ENCODE results near the gene BCL2L2. TPM values are rescaled to one million over a fixed set of nuclear protein-coding genes. Genes with fewer than 3 reads are reported as not detected.

BCL2L2 gene
- total and polyA plus RNA-seq, 2 of the 8 experiments (the other 6 are each of a cell fraction or from before 2014, with no cell fraction given): 9.3 to 13.8 TPM

DNA sequence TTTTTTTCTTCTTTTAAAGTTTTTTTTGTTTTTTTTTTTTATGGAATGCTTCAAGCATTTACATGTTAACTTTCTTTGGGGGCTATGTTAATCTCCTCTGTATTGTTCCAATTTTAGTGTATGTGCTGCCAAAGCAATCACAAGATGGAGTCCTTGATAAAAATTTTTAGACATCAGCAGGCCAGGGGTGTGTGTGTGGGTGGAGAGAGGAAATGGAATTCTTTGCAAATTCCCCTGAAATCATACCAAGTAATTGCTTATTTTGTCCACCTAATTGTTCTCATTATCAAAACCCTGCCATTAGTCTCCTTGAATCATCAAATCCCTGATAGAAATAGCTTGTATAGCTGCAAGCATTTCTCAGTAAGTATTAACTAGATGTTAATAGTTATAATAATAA, 47.2 kb upstream of the BCL2L2 start:
- Histone ChIP-seq H4K8ac (ENCODE audit: extremely low read depth, insufficient read depth, low read length) (no peak overlapping the region), H2BK15ac (ENCODE audit: low read length) (no peak overlapping the region), H3K27ac (ENCODE audit: low read depth, low read length) (no peak overlapping the region), H2AFZ (ENCODE audit: low read length) (no peak overlapping the region), H3K4me2 (ENCODE audit: insufficient read depth in 1 of 2, low read depth in 2 of 2, low read length in 2 of 2) (no peak overlapping the region), H2AK5ac (ENCODE audit: low read depth, low read length) (no peak overlapping the region), H2BK12ac (ENCODE audit: low read depth, low read length) (no peak overlapping the region), H3K27me3 (replicated peaks in 1 of 4; ENCODE audit: control insufficient read depth in 3 of 4, extremely low read depth in 1 of 4, insufficient read depth in 3 of 4, low read length in 3 of 4) (no peaks in the 10 kb centered on the region), H4K91ac (replicated peaks; ENCODE audit: insufficient read length, low read length) (no peak overlapping the region), H3K14ac (ENCODE audit: insufficient read length) (no peak overlapping the region), H2BK120ac (replicated peaks; ENCODE audit: low read depth, low read length) (no peak overlapping the region), H3K56ac (replicated peaks; ENCODE audit: insufficient read length, low read depth, low read length) (no peak overlapping the region), H3K4ac (replicated peaks; ENCODE audit: insufficient read length, low read depth, low read length) (no peak overlapping the region), H3K18ac (ENCODE audit: extremely low read depth, low read length) (no peak overlapping the region), H2BK5ac (ENCODE audit: low read depth, low read length) (no peak overlapping the region), H2BK20ac (ENCODE audit: low read length) (no peak overlapping the region), H3K23ac (ENCODE audit: insufficient read length) (no peak overlapping the region), H3K79me1 (ENCODE audit: low read depth, low read length) (no peaks in the 10 kb centered on the region), H3K9me3 (ENCODE audit: insufficient read depth in 2 of 2, low read depth in 1 of 2, low read length in 1 of 2) (no peaks in the 10 kb centered on the region), H4K5ac (ENCODE audit: insufficient read length, low read depth, low read length) (no peak overlapping the region), H3K4me1 (replicated peaks in 1 of 4; ENCODE audit: control insufficient read depth in 3 of 4, insufficient read depth in 4 of 4, low read length in 3 of 4) (peaks cover 0 to 6% (median 0%) of the 10 kb centered on the region in 4 experiments; a peak in 1 of 7 replicates), H3K9ac (replicated peaks in 1 of 4; ENCODE audit: extremely low read depth in 1 of 4, low read depth in 3 of 4, low read length in 3 of 4) (no peak overlapping the region), H3K23me2 (ENCODE audit: low read depth, low read length) (peaks cover 3% of the 10 kb centered on the region; the same call in 1 of the 2 replicates), H3K4me3 (ENCODE audit: extremely low read depth in 1 of 4, insufficient read depth in 2 of 4, low read depth in 3 of 4, low read length in 4 of 4) (no peak overlapping the region), H3K36me3 (ENCODE audit: control insufficient read depth in 2 of 4, insufficient read depth in 4 of 4, low read length in 3 of 4) (no peaks in the 10 kb centered on the region), H3K79me2 (ENCODE audit: control insufficient read depth in 1 of 2, insufficient read depth in 2 of 2, low read length in 2 of 2) (no peaks in the 10 kb centered on the region), H4K20me1 (replicated peaks in 1 of 2; ENCODE audit: control insufficient read depth in 1 of 2, insufficient read depth in 2 of 2, low read length in 2 of 2) (no peaks in the 10 kb centered on the region)
- CTCF ChIA-PET (ENCODE audit: partially characterized antibody): interaction anchor here (0.7 to 4.1 kb wide), 17 partner anchors 9 to 1148 kb away, joined by 3 to 15 read pairs (median 5); partner anchors contain the start of gene CEBPE
- FAIRE-seq: no peak
- POLR2A ChIA-PET (ENCODE audit: partially characterized antibody): interaction anchor here (0.7 to 1.7 kb wide), 4 partner anchors 9 to 93 kb away, joined by 3 to 4 read pairs (median 3); partner anchors contain the start of gene SLC22A17
- no peak for DNase-seq (ENCODE audit: low read depth in 1 of 2, low spot score in 2 of 2)
- TF ChIP-seq POLR2A (IDR thresholded peaks at IDR 0.05; ENCODE audit: control extremely low read depth in 1 of 2, low read depth in 2 of 2, low read length in 2 of 2) (no peak), CEBPB (IDR thresholded peaks at IDR 0.05; ENCODE audit: low read depth, low read length) (no peak), CHD1 (IDR thresholded peaks at IDR 0.05; ENCODE audit: low read depth, low read length) (no peak), CTCF (IDR thresholded peaks at IDR 0.05; ENCODE audit: control extremely low read depth in 1 of 3, insufficient read depth in 1 of 3, low read depth in 1 of 3, low read length in 3 of 3) (no peak), SAP30 (IDR thresholded peaks at IDR 0.05; ENCODE audit: insufficient read depth, insufficient replicate concordance, low read length) (no peak), ZNF274 (IDR thresholded peaks at IDR 0.05; ENCODE audit: borderline replicate concordance, extremely low read depth, low read length) (no peak), TBP (IDR thresholded peaks at IDR 0.05; ENCODE audit: low read depth, low read length) (no peak), EZH2 (IDR thresholded peaks at IDR 0.05; ENCODE audit: low read depth, low read length, severe bottlenecking) (no peak), RNF2 (IDR thresholded peaks at IDR 0.05; ENCODE audit: borderline replicate concordance, low read depth, low read length, missing control alignments, poor library complexity, severe bottlenecking) (no peak), SRF (IDR thresholded peaks at IDR 0.05; ENCODE audit: low read depth, low read length) (no peak), HDAC6 (IDR thresholded peaks at IDR 0.05; ENCODE audit: low read depth, low read length) (no peak), JUND (IDR thresholded peaks at IDR 0.05; ENCODE audit: low read length) (no peak), BRCA1 (IDR thresholded peaks at IDR 0.05; ENCODE audit: low read depth, low read length) (no peak)

All from H1 (cell line).